ENCODE data around the gene S100A2. TPM values are rescaled to one million over a fixed set of nuclear protein-coding genes. Genes with fewer than 3 reads are reported as not detected.

The S100A2 gene
- total and polyA plus RNA-seq, 2 of the 8 experiments (the other 6 are each of a cell fraction or from before 2014, with no cell fraction given), result 0.86 TPM; not detected in 1

- TF ChIP-seq SP4 (IDR thresholded peaks at IDR 0.05; ENCODE audit: low read length), result no peak
- no peak for TF ChIP-seq CHD1 (IDR thresholded peaks at IDR 0.05; ENCODE audit: low read depth, low read length)
- no peak for TF ChIP-seq RXRA (IDR thresholded peaks at IDR 0.05; ENCODE audit: insufficient read depth, low read depth, low read length)
- no peak for TF ChIP-seq HDAC6 (IDR thresholded peaks at IDR 0.05; ENCODE audit: low read depth, low read length)
- TF ChIP-seq KDM5A (IDR thresholded peaks at IDR 0.05; ENCODE audit: low read length), result no peak
- no peak for TF ChIP-seq ATF2 (IDR thresholded peaks at IDR 0.05; ENCODE audit: low read length)
- TF ChIP-seq CEBPB (IDR thresholded peaks at IDR 0.05; ENCODE audit: low read depth, low read length), result no peak
Measured at GRCh38 chr1:153539395-153540093, 26.1 kb downstream of the S100A2 start (continued).
